Esophagus muscularis mucosa (tissue), 3 donors: Measurements from ENCODE around the gene SLC14A1.

Source experiments
- POLR2A ChIP-seq: fragments of 450-650 bp; IDR thresholded peaks from one replicate; pipeline ENCODE4 v1.6.1; 2017; ENCODE audit warnings: antibody characterized with exemption, moderate library complexity, mild to moderate bottlenecking, low read depth
- TF ChIP-seq, protein P1 (sequence below), 3 experiments: fragments of 200-600 bp in 2 of 3; fragments of 450-650 bp in 1 of 3; sonication (generic) in 2 of 3; IDR thresholded peaks; one replicate each; pipeline ENCODE4 v1.5.1; 2017 to 2019; ENCODE audit warnings: antibody characterized with exemption in 3 of 3, mild to moderate bottlenecking in 2 of 3, moderate library complexity in 1 of 3

DNA sequence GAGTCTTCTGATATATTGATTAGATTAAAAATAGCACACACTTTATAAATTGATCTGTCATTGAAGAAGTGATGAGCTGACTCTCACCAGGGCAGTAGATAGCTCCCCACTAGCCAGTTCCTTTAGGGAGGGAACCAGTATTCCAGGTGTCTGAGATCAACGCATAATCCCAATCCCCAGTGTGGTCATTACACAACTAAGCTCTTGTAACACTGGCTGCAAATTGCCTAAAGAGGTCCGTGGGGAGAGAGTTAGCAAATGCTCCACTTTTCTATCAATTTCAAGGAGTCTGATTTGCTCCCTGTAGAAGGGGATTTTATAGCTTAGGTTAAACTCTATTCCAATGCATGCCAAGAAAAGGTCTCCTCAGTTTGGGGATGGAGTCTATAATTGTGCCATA, 7.7 kb downstream of the SLC14A1 start:
- TF ChIP-seq, protein P1, sequence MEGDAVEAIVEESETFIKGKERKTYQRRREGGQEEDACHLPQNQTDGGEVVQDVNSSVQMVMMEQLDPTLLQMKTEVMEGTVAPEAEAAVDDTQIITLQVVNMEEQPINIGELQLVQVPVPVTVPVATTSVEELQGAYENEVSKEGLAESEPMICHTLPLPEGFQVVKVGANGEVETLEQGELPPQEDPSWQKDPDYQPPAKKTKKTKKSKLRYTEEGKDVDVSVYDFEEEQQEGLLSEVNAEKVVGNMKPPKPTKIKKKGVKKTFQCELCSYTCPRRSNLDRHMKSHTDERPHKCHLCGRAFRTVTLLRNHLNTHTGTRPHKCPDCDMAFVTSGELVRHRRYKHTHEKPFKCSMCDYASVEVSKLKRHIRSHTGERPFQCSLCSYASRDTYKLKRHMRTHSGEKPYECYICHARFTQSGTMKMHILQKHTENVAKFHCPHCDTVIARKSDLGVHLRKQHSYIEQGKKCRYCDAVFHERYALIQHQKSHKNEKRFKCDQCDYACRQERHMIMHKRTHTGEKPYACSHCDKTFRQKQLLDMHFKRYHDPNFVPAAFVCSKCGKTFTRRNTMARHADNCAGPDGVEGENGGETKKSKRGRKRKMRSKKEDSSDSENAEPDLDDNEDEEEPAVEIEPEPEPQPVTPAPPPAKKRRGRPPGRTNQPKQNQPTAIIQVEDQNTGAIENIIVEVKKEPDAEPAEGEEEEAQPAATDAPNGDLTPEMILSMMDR (IDR thresholded peaks at IDR 0.05) = no peak
- no peak for TF ChIP-seq POLR2A
